ENCODE measurements around the gene CRIP3. TPM values are rescaled to one million over a fixed set of nuclear protein-coding genes. Genes with fewer than 3 reads are reported as not detected.

CRIP3 gene
- total and polyA plus RNA-seq, 2 of the 13 experiments (the other 11 are each of a cell fraction or from before 2014, with no cell fraction given) = 6.3 to 9.3 TPM

- TF ChIP-seq ZNF598 (CRISPR knock-in tag; IDR thresholded peaks at IDR 0.05; ENCODE audit: borderline replicate concordance) = 0 out of 2 replicates have a peak, but pooled peaks have one; percentile 63
- no peak for TF ChIP-seq RBM22 (optimal IDR thresholded peaks at IDR 0.05; ENCODE audit: low read length)
- TF ChIP-seq MEIS2 (CRISPR knock-in tag; IDR thresholded peaks at IDR 0.05) = no peak
- no peak for TF ChIP-seq SNAI1 (CRISPR knock-in tag; IDR thresholded peaks at IDR 0.05; ENCODE audit: borderline replicate concordance)
- no peak for TF ChIP-seq ZNF230 (CRISPR knock-in tag; IDR thresholded peaks at IDR 0.05)
- no peak for TF ChIP-seq ZNF646 (CRISPR knock-in tag; IDR thresholded peaks at IDR 0.05)
- TF ChIP-seq HHEX (CRISPR knock-in tag; IDR thresholded peaks at IDR 0.05) = no peak
- TF ChIP-seq ZBTB7A (CRISPR knock-in tag; IDR thresholded peaks at IDR 0.05) = 0 out of 2 replicates have a peak, but pooled peaks have one; percentile 11
- no peak for TF ChIP-seq UBTF (CRISPR knock-in tag; IDR thresholded peaks at IDR 0.05)
- TF ChIP-seq ZNF768 (CRISPR knock-in tag; IDR thresholded peaks at IDR 0.05) = no peak
- no peak for TF ChIP-seq ZNF552 (CRISPR knock-in tag; IDR thresholded peaks at IDR 0.05; ENCODE audit: borderline replicate concordance)
- TF ChIP-seq MNT (IDR thresholded peaks at IDR 0.05) = no peak
- TF ChIP-seq ZNF30 (CRISPR knock-in tag; IDR thresholded peaks at IDR 0.05) = no peak
- no peak for TF ChIP-seq YEATS2 (CRISPR knock-in tag; IDR thresholded peaks at IDR 0.05; ENCODE audit: borderline replicate concordance)
- no peak for TF ChIP-seq ONECUT2 (CRISPR knock-in tag; IDR thresholded peaks at IDR 0.05)
- peak; percentile 24 for TF ChIP-seq FOSL2 (CRISPR knock-in tag; IDR thresholded peaks at IDR 0.05)
- TF ChIP-seq DRAP1 (CRISPR knock-in tag; IDR thresholded peaks at IDR 0.05) = no peak; the same call in 1 of the 2 replicates
- TF ChIP-seq ZNF572 (CRISPR knock-in tag; IDR thresholded peaks at IDR 0.05) = no peak
- no peak for TF ChIP-seq ZNF292 (CRISPR knock-in tag; IDR thresholded peaks at IDR 0.05; ENCODE audit: borderline replicate concordance, low read depth)
Measured at GRCh38 chr6:43287717-43288679, 20.6 kb downstream of the CRIP3 start (continued).
